ENCODE results near the gene ETV7.

The ETV7 gene

DNA sequence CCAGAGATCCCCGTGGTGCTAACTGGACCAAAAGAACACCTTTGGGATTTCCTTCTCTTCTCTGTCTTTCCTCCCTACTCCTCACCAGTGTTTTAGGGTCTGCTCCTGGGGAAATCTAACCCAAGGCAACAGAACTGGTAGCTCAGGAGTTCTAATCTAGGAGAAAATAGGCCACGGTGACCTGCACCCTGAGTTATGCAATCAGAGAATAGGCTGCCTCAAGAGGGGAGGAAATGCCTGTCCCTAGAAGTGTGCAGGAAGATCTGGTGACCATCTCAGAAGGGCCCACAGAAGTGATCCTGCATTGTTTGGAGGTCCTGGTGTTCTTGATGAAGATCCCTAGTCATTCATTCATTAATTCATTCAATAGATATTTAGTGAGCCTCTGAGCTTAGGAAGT lies 3.4 kb downstream of the ETV7 start:
- no peak overlapping the region for H3K9ac ChIP-seq (ENCODE audit: low read depth, low read length)
- H3K27ac ChIP-seq (ENCODE audit: low read depth, low read length) = no peak overlapping the region
- H3K36me3 ChIP-seq (ENCODE audit: control insufficient read depth, insufficient read depth, low read length) = no peaks in the 10 kb centered on the region
- H3K27me3 ChIP-seq (ENCODE audit: control insufficient read depth, insufficient read depth, low read length) = peaks cover 41% of the 10 kb centered on the region
- no peak overlapping the region for H3K4me3 ChIP-seq (ENCODE audit: low read depth, low read length)
- no peaks in the 10 kb centered on the region for H3K9me3 ChIP-seq (ENCODE audit: control insufficient read depth, insufficient read depth, low read length)
- 0 out of 2 replicates have a peak, but pooled peaks cover 8% of the 10 kb centered on the region for H3K4me1 ChIP-seq (ENCODE audit: control insufficient read depth, insufficient read depth, low read length)

- H3K4me3 ChIP-seq (ENCODE audit: low read depth, low read length) = no peak overlapping the region
- peaks cover 36% of the 10 kb centered on the region for H3K27me3 ChIP-seq (ENCODE audit: control insufficient read depth, insufficient read depth, low read length)
Measured at GRCh38 chr6:36383606-36384005, 3.9 kb downstream of the ETV7 start.

DNA sequence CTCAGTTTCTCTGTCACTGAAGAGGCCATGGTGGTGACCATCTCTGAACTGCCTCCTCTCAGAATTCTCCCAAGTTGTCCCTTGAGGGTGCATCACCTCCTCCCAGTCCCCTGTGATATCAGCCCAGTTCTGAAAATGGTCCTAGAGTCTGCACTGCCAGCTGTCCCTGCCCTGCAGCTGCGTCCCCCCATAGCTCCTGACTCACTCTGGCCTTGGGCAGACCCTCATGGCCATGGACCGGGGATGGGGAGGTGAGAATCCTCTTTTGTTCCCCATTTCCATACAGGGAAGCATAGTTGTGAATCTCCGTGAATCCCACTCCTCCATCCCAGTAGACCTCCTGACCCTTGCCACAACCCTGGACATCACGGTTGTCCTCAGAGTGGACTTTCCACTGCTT lies 4.5 kb downstream of the ETV7 start:
- no peak overlapping the region for H3K9ac ChIP-seq (ENCODE audit: low read depth, low read length)
- H3K9me3 ChIP-seq (ENCODE audit: control insufficient read depth, insufficient read depth, low read length) = no peaks in the 10 kb centered on the region
- H3K27ac ChIP-seq (ENCODE audit: low read depth, low read length) = no peak overlapping the region
- 0 out of 2 replicates have a peak, but pooled peaks cover 8% of the 10 kb centered on the region for H3K4me1 ChIP-seq (ENCODE audit: control insufficient read depth, insufficient read depth, low read length)
- peaks cover 30% of the 10 kb centered on the region for H3K27me3 ChIP-seq (ENCODE audit: control insufficient read depth, insufficient read depth, low read length)
- no peaks in the 10 kb centered on the region for H3K36me3 ChIP-seq (ENCODE audit: control insufficient read depth, insufficient read depth, low read length)
- H3K4me3 ChIP-seq (ENCODE audit: low read depth, low read length) = no peak overlapping the region

More at GRCh38 chr6:36383606-36384005, 3.9 kb downstream of the ETV7 start:
- H3K9ac ChIP-seq (ENCODE audit: low read depth, low read length) = no peak overlapping the region
- no peaks in the 10 kb centered on the region for H3K36me3 ChIP-seq (ENCODE audit: control insufficient read depth, insufficient read depth, low read length)
- H3K9me3 ChIP-seq (ENCODE audit: control insufficient read depth, insufficient read depth, low read length) = no peaks in the 10 kb centered on the region
- H3K4me1 ChIP-seq (ENCODE audit: control insufficient read depth, insufficient read depth, low read length) = 0 out of 2 replicates have a peak, but pooled peaks cover 8% of the 10 kb centered on the region
- no peak overlapping the region for H3K27ac ChIP-seq (ENCODE audit: low read depth, low read length)

- Histone ChIP-seq H3K9me3 (ENCODE audit: control insufficient read depth, insufficient read depth, low read length) (no peaks in the 10 kb centered on the region), H3K9ac (ENCODE audit: low read depth, low read length) (no peak overlapping the region), H3K27me3 (ENCODE audit: control insufficient read depth, insufficient read depth, low read length) (peaks cover 18% of the 10 kb centered on the region), H3K36me3 (ENCODE audit: control insufficient read depth, insufficient read depth, low read length) (no peaks in the 10 kb centered on the region), H3K4me3 (ENCODE audit: low read depth, low read length) (no peak overlapping the region), H3K27ac (ENCODE audit: low read depth, low read length) (no peak overlapping the region), H3K4me1 (ENCODE audit: control insufficient read depth, insufficient read depth, low read length) (0 out of 2 replicates have a peak, but pooled peaks cover 8% of the 10 kb centered on the region)
Measured at GRCh38 chr6:36381502-36382389, 5.7 kb downstream of the ETV7 start.

DNA sequence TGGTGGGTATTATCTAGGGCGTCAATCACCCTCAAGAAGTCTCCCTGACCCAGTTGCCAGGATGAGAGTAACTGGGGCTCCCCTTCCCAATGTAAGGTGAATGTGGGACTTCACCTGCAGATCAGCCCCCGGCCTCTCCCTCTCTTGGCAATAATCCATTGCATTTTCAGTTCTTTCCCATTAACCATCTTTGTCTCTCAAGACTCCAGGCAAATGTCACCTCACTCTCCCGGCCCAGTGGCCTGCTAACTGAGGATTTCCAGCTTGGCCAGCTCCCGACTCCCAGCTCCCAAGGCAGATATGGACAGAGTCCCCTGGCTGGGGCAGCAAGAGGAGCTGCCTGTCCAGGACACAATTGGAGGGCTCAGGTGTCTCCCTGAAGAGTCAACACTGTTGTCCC lies 7.3 kb downstream of the ETV7 start:
- H3K4me3 ChIP-seq (ENCODE audit: low read depth, low read length) = no peak overlapping the region
- no peaks in the 10 kb centered on the region for H3K36me3 ChIP-seq (ENCODE audit: control insufficient read depth, insufficient read depth, low read length)
- peaks cover 3% of the 10 kb centered on the region; the same call in 1 of the 2 replicates for H3K27me3 ChIP-seq (ENCODE audit: control insufficient read depth, insufficient read depth, low read length)
- no peaks in the 10 kb centered on the region for H3K9me3 ChIP-seq (ENCODE audit: control insufficient read depth, insufficient read depth, low read length)
- 0 out of 2 replicates have a peak, but pooled peaks cover 4% of the 10 kb centered on the region for H3K4me1 ChIP-seq (ENCODE audit: control insufficient read depth, insufficient read depth, low read length)
- H3K27ac ChIP-seq (ENCODE audit: low read depth, low read length) = no peak overlapping the region
- H3K9ac ChIP-seq (ENCODE audit: low read depth, low read length) = no peak overlapping the region

DNA sequence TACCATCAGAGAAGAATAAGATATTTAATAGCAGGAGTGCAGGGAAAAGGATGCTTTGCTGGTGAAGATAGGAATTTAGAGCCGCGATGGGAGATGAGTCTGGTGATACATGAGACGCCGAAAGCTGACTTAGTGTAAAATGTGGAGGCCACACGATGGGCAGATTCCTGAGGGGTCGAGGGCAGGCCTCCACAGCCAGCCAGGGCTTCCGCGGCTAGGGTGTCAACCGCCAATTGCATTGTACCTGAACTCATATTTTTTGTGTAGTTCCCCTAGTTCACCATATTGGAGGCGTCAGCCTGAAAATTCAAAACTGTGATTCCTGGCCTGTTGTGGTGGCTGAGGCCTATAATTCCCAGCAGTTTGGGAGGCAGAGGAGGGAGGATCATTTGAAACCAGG lies 8.5 kb downstream of the ETV7 start:
- no peak overlapping the region for H3K27ac ChIP-seq (ENCODE audit: low read depth, low read length)
- no peaks in the 10 kb centered on the region for H3K36me3 ChIP-seq (ENCODE audit: control insufficient read depth, insufficient read depth, low read length)
- no peaks in the 10 kb centered on the region for H3K27me3 ChIP-seq (ENCODE audit: control insufficient read depth, insufficient read depth, low read length)
- no peaks in the 10 kb centered on the region for H3K9me3 ChIP-seq (ENCODE audit: control insufficient read depth, insufficient read depth, low read length)
- no peak overlapping the region for H3K4me3 ChIP-seq (ENCODE audit: low read depth, low read length)
- no peak overlapping the region for H3K9ac ChIP-seq (ENCODE audit: low read depth, low read length)
- H3K4me1 ChIP-seq (ENCODE audit: control insufficient read depth, insufficient read depth, low read length) = 0 out of 2 replicates have a peak, but pooled peaks cover 4% of the 10 kb centered on the region

DNA sequence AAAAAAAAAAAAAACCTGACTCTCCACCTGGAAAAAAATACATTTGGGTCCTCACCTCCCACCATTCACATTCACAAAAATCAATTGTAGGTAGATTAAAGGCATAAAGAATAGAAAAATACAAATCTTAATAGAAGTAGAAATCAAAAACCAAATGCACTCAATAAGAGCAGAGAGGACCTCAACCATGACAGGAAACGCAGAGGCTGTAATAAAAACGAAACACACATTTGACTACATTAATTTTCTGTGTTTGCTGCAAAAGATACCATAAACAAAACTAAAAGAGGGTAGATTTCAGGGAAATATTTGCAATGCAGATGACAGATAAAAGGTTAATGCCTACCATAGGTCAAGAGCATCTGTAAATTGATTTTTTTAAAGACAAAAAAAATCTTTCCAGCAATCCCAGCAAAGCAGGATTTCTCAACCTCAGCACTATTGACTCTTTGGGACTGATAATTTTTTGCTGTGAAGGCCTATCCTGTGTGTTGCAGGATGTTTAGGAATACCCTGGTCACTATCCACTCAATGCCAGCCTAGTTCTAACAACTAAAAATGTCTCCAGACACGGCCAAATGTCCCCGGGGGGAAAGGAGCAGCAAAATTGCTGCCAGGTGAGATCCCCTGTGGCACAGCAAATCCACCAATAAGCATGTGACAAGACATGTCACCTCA lies 9.1 kb downstream of the ETV7 start:
- no peaks in the 10 kb centered on the region for H3K36me3 ChIP-seq (ENCODE audit: control insufficient read depth, insufficient read depth, low read length)
- no peak overlapping the region for H3K27ac ChIP-seq (ENCODE audit: low read depth, low read length)
- H3K27me3 ChIP-seq (ENCODE audit: control insufficient read depth, insufficient read depth, low read length) = no peaks in the 10 kb centered on the region
- H3K4me1 ChIP-seq (ENCODE audit: control insufficient read depth, insufficient read depth, low read length) = 0 out of 2 replicates have a peak, but pooled peaks cover 4% of the 10 kb centered on the region
- no peak overlapping the region for H3K9ac ChIP-seq (ENCODE audit: low read depth, low read length)
- no peaks in the 10 kb centered on the region for H3K9me3 ChIP-seq (ENCODE audit: control insufficient read depth, insufficient read depth, low read length)
- H3K4me3 ChIP-seq (ENCODE audit: low read depth, low read length) = no peak overlapping the region

GRCh38 chr6:36377594-36377993 lies 9.9 kb downstream of the ETV7 start:
- 0 out of 2 replicates have a peak, but pooled peaks cover 4% of the 10 kb centered on the region for H3K4me1 ChIP-seq (ENCODE audit: control insufficient read depth, insufficient read depth, low read length)
- no peak overlapping the region for H3K4me3 ChIP-seq (ENCODE audit: low read depth, low read length)
- H3K9ac ChIP-seq (ENCODE audit: low read depth, low read length) = no peak overlapping the region
- no peaks in the 10 kb centered on the region for H3K36me3 ChIP-seq (ENCODE audit: control insufficient read depth, insufficient read depth, low read length)
- H3K27ac ChIP-seq (ENCODE audit: low read depth, low read length) = no peak overlapping the region
- no peaks in the 10 kb centered on the region for H3K27me3 ChIP-seq (ENCODE audit: control insufficient read depth, insufficient read depth, low read length)
- no peaks in the 10 kb centered on the region for H3K9me3 ChIP-seq (ENCODE audit: control insufficient read depth, insufficient read depth, low read length)

DNA sequence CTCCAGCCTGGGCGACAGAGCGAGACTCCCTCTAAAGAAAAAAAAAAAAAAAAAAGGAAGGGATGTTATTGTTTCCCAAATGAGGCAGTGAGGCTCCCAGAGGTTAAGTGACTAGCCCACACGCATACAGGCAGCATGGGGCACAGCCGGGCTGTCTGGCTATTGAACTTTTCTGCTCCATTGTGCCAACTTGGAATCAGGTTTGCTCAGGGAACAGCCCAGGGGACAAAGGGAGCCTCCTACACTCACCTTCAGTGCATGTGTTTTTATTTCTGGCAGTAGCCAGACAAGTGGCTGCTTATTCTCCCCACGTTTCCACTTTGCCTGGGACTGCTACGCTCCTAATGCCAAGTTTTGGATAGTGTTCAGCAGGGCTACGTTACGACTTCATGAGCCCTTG lies 10.7 kb downstream of the ETV7 start:
- H3K27me3 ChIP-seq (ENCODE audit: control insufficient read depth, insufficient read depth, low read length) = no peaks in the 10 kb centered on the region
- H3K9ac ChIP-seq (ENCODE audit: low read depth, low read length) = no peak overlapping the region
- no peaks in the 10 kb centered on the region for H3K4me1 ChIP-seq (ENCODE audit: control insufficient read depth, insufficient read depth, low read length)
- H3K27ac ChIP-seq (ENCODE audit: low read depth, low read length) = no peak overlapping the region
- H3K9me3 ChIP-seq (ENCODE audit: control insufficient read depth, insufficient read depth, low read length) = no peaks in the 10 kb centered on the region
- H3K4me3 ChIP-seq (ENCODE audit: low read depth, low read length) = no peak overlapping the region
- H3K36me3 ChIP-seq (ENCODE audit: control insufficient read depth, insufficient read depth, low read length) = no peaks in the 10 kb centered on the region

DNA sequence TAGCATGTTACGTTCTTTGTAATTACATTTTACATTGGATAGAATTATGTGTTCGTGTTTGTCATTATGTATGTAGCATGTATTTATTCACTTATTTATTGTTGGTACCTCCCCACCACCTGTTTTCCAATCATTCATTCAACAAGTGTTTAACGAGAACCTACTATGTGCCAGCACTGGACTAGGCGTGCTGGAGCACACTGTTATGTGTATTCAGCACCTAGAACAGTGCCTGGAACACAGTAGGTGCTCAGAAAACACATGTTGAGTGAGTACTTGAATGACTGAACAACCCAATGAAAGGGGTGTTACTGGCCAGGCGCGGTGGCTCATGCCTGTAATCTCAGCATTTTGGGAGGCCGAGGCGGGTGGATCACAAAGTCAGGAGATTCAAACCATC lies 11.3 kb downstream of the ETV7 start:
- Histone ChIP-seq H3K9me3 (ENCODE audit: control insufficient read depth, insufficient read depth, low read length) (no peaks in the 10 kb centered on the region), H3K4me3 (ENCODE audit: low read depth, low read length) (no peak overlapping the region), H3K9ac (ENCODE audit: low read depth, low read length) (no peak overlapping the region), H3K4me1 (ENCODE audit: control insufficient read depth, insufficient read depth, low read length) (no peaks in the 10 kb centered on the region), H3K27ac (ENCODE audit: low read depth, low read length) (no peak overlapping the region), H3K27me3 (ENCODE audit: control insufficient read depth, insufficient read depth, low read length) (no peaks in the 10 kb centered on the region), H3K36me3 (ENCODE audit: control insufficient read depth, insufficient read depth, low read length) (no peaks in the 10 kb centered on the region)

- no peaks in the 10 kb centered on the region for H3K4me1 ChIP-seq (ENCODE audit: control insufficient read depth, insufficient read depth, low read length)
- no peak overlapping the region for H3K27ac ChIP-seq (ENCODE audit: low read depth, low read length)
- no peak overlapping the region for H3K4me3 ChIP-seq (ENCODE audit: low read depth, low read length)
- H3K27me3 ChIP-seq (ENCODE audit: control insufficient read depth, insufficient read depth, low read length) = no peaks in the 10 kb centered on the region
- no peak overlapping the region for H3K9ac ChIP-seq (ENCODE audit: low read depth, low read length)
- H3K9me3 ChIP-seq (ENCODE audit: control insufficient read depth, insufficient read depth, low read length) = no peaks in the 10 kb centered on the region
- no peaks in the 10 kb centered on the region for H3K36me3 ChIP-seq (ENCODE audit: control insufficient read depth, insufficient read depth, low read length)
Measured at GRCh38 chr6:36375644-36376155, 11.8 kb downstream of the ETV7 start.

Data from HUES48 (cell line).